Uterus (tissue), 4 donors: Measurements from ENCODE around the gene VPS16. TPM values are rescaled to one million over a fixed set of nuclear protein-coding genes. Genes with fewer than 3 reads are reported as not detected.

Experiments
- DNase-seq, 2 donors: peaks; one replicate each; pipeline ENCODE4 v3.0.0-alpha.2; 2019 to 2020
- H3K27ac ChIP-seq, 2 donors: fragments of 200-600 bp; sonication (generic); 1 replicate in 1 of 2; 2 replicates in 1 of 2; pipeline ENCODE4 v1.5.1; 2016 to 2018
- H3K27me3 ChIP-seq, 2 donors: fragments of 200-600 bp; sonication (generic); one replicate each; pipeline ENCODE4 v1.5.1; 2018 to 2019; ENCODE audit warnings: control low read depth in 1 of 2
- H3K36me3 ChIP-seq, 2 donors: fragments of 200-600 bp; sonication (generic); one replicate each; pipeline ENCODE4 v1.5.1; 2019; ENCODE audit warnings: control low read depth in 1 of 2
- H3K4me1 ChIP-seq, 2 donors: fragments of 200-600 bp; sonication (generic); one replicate each; pipeline ENCODE4 v1.5.1; 2018 to 2019; ENCODE audit warnings: control low read depth in 1 of 2
- H3K4me3 ChIP-seq, 2 donors: fragments of 200-600 bp; sonication (generic); 1 replicate in 1 of 2; 2 replicates in 1 of 2; pipeline ENCODE4 v1.5.1; 2018 to 2019; ENCODE audit warnings: mild to moderate bottlenecking in 1 of 2
- H3K9me3 ChIP-seq, 2 donors: fragments of 200-600 bp; sonication (generic); one replicate each; pipeline ENCODE4 v1.5.1; 2019; ENCODE audit warnings: control low read depth in 1 of 2
- CTCF ChIP-seq, 4 experiments: fragments of 200-600 bp in 2 of 4; fragments of 450-650 bp in 2 of 4; sonication (generic) in 2 of 4; IDR thresholded peaks; one replicate each; pipeline ENCODE4 v1.5.1; 2016 to 2019; ENCODE audit warnings: antibody characterized with exemption in 4 of 4, mild to moderate bottlenecking in 2 of 4, moderate library complexity in 1 of 4
- POLR2A ChIP-seq, 2 donors: fragments of 450-650 bp; IDR thresholded peaks; one replicate each; pipeline ENCODE4 v1.6.1; 2016; ENCODE audit warnings: antibody characterized with exemption in 2 of 2, mild to moderate bottlenecking in 1 of 2, moderate library complexity in 1 of 2
- intact Hi-C: fragments of 100-400 bp; cut with DNase I; formaldehyde crosslinking; loops from one replicate; pipeline ENCODE4 v1.15.1; 2023; ENCODE audit warnings: low total_unique reads
- total RNA-seq, 4 donors: library from RNA; depleted of rRNA in 3 of 4; stranded (reverse); fragments of >200 nt in 3 of 4; gene quantifications; one replicate each; pipeline versions ENCODE4 v1.1.0 to v1.2.4, GENCODE V29; 2014 to 2023
- donor health status: DM: yes; HTN: yes; CAD: no.

Gene VPS16
- total RNA-seq, 4 donors from 2014 or later, result 5.9 to 48.6 (median 37.9) TPM

DNA sequence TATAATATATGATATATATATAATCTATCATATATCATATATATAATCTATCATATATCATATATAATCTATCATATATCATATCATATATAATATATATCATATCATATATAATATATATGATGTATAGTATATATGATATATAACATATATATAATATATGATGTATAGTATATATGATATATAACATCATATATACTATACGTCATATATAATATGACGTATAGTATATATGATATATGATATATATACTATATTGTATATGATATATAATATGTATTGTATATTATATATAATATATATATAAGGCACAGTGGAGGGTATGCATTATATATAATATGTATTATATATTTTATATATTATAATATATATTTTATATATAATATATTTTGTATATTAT lies 69.4 kb downstream of the VPS16 start:
- H3K4me3 ChIP-seq, result no peak overlapping the region
- H3K4me1 ChIP-seq, result no peaks in the 10 kb centered on the region
- no peaks in the 10 kb centered on the region for H3K27me3 ChIP-seq
- H3K27ac ChIP-seq, result no peak overlapping the region
- DNase-seq, result no peak
- no peaks in the 10 kb centered on the region for H3K9me3 ChIP-seq
- TF ChIP-seq POLR2A (IDR thresholded peaks at IDR 0.05) (no peak), CTCF (IDR thresholded peaks at IDR 0.05) (no peak)
- no peaks in the 10 kb centered on the region for H3K36me3 ChIP-seq
- intact Hi-C loops, result no loop called here

GRCh38 chr20:2911200-2911599 lies 70.7 kb downstream of the VPS16 start:
- H3K27me3 ChIP-seq, result no peaks in the 10 kb centered on the region
- no peaks in the 10 kb centered on the region for H3K9me3 ChIP-seq
- H3K4me1 ChIP-seq, result no peaks in the 10 kb centered on the region
- no peak for DNase-seq
- TF ChIP-seq POLR2A (IDR thresholded peaks at IDR 0.05) (no peak), CTCF (IDR thresholded peaks at IDR 0.05) (no peak)
- H3K36me3 ChIP-seq, result no peaks in the 10 kb centered on the region
- no peak overlapping the region for H3K4me3 ChIP-seq
- intact Hi-C loops, result no loop called here
- H3K27ac ChIP-seq, result no peak overlapping the region

GRCh38 chr20:2914160-2914559 lies 73.6 kb downstream of the VPS16 start:
- TF ChIP-seq POLR2A (IDR thresholded peaks at IDR 0.05) (no peak), CTCF (IDR thresholded peaks at IDR 0.05) (no peak)
- Histone ChIP-seq H3K4me3 (no peak overlapping the region), H3K36me3 (no peaks in the 10 kb centered on the region), H3K27me3 (no peaks in the 10 kb centered on the region), H3K4me1 (no peaks in the 10 kb centered on the region), H3K27ac (no peak overlapping the region), H3K9me3 (no peaks in the 10 kb centered on the region)
- intact Hi-C loops, result no loop called here
- no peak for DNase-seq

Other genes starting within 250 kb of the VPS16 start
- gene NOP56, start 188.1 kb upstream of the VPS16 start, total RNA-seq, result 100 to 1,000 TPM; 108 to 151 (median 134) TPM
- 100 to 1,000 TPM in 1 of 4 donors, 10 to 100 TPM in 3; 33.8 to 220 (median 83.7) TPM for gene IDH3B, start 176.5 kb upstream of the VPS16 start, total RNA-seq
- gene EBF4, start 148.0 kb upstream of the VPS16 start, total RNA-seq, result 10 to 100 TPM in 3 of 4 donors, 1 to 10 TPM in 1; 7.1 to 69.5 (median 21.7) TPM
- gene CPXM1, start 40.1 kb upstream of the VPS16 start, total RNA-seq, result 100 to 1,000 TPM in 1 of 4 donors, 10 to 100 TPM in 3; 15.3 to 154 (median 19.1) TPM
- not detected for gene C20orf141, start 25.8 kb upstream of the VPS16 start, total RNA-seq
- not detected for gene TMEM239, start 24.4 kb upstream of the VPS16 start, total RNA-seq
- 10 to 100 TPM; 13.5 to 43.6 (median 31.3) TPM for gene PCED1A, start 90 bp upstream of the VPS16 start, total RNA-seq
- gene PTPRA, start 32.7 kb downstream of the VPS16 start, total RNA-seq, result 100 to 1,000 TPM in 2 of 4 donors, 10 to 100 TPM in 2; 80.6 to 121 (median 97.1) TPM
- gene GNRH2, start 202.9 kb downstream of the VPS16 start, total RNA-seq, result 1 to 10 TPM in 1 of 4 donors, not detected in 3; 2.3 TPM
- gene MRPS26, start 205.3 kb downstream of the VPS16 start, total RNA-seq, result 100 to 1,000 TPM in 1 of 4 donors, 10 to 100 TPM in 3; 13.2 to 157 (median 35.8) TPM
- gene OXT, start 230.9 kb downstream of the VPS16 start, total RNA-seq, result 1 to 10 TPM in 1 of 4 donors, not detected in 3; 4.2 TPM
- not detected for gene AVP, start 244.0 kb downstream of the VPS16 start, total RNA-seq